Fibroblast of peridontal ligament (primary cell): ENCODE results near the gene ZNF281.
"Not testable (repeated sequence)": the region's sequence is repeated elsewhere in the genome, so short reads cannot be mapped to it uniquely, and the experiment has no call there.

Experiments
- DNase-seq: peaks from one replicate; pipeline ENCODE4 v3.0.0-alpha.2; 2010; ENCODE audit errors: extremely low read depth

The ZNF281 gene

GRCh38 chr1:200364091-200364759 is 45.6 kb downstream of the ZNF281 start:
- DNase-seq = peak; percentile 43

- DNase-seq = no peak
Measured at GRCh38 chr1:200363264-200363933, 46.4 kb downstream of the ZNF281 start.

GRCh38 chr1:200362421-200362820 is 47.4 kb downstream of the ZNF281 start:
- DNase-seq = no peak

GRCh38 chr1:200359610-200360163 is 50.1 kb downstream of the ZNF281 start:
- DNase-seq = no peak

GRCh38 chr1:200357925-200358324 is 51.9 kb downstream of the ZNF281 start:
- not testable (repeated sequence) for DNase-seq

GRCh38 chr1:200355801-200356200 is 54.0 kb downstream of the ZNF281 start:
- no peak for DNase-seq
